WERI-Rb-1 (cell line): ENCODE measurements around the gene HBZ.
"Not testable (repeated sequence)": the region's sequence is repeated elsewhere in the genome, so short reads cannot be mapped to it uniquely, and the experiment has no call there.

Source experiments
- DNase-seq: peaks from one replicate; pipeline ENCODE4 v3.0.0-alpha.2; 2020
- H3K27ac ChIP-seq: fragments of 250-450 bp; sonication (Bioruptor Pico); 2 replicates; pipeline ENCODE4 v1.5.1; 2020; ENCODE audit warnings: mild to moderate bottlenecking, moderate library complexity
- H3K27me3 ChIP-seq: fragments of 250-450 bp; sonication (Bioruptor Pico); 2 replicates; pipeline ENCODE4 v1.5.1; 2021; ENCODE audit warnings: mild to moderate bottlenecking, low read depth, moderate library complexity; ENCODE audit not compliant: insufficient read depth, severe bottlenecking
- H3K36me3 ChIP-seq: fragments of 250-450 bp; sonication (Bioruptor Pico); 2 replicates; pipeline ENCODE4 v1.5.1; 2020; ENCODE audit warnings: mild to moderate bottlenecking, moderate library complexity
- H3K4me3 ChIP-seq: 2 replicates; pipeline ENCODE4 v1.5.1; 2011; ENCODE audit warnings: low read depth, mild to moderate bottlenecking, control low read depth, low read length
- H3K9me3 ChIP-seq: fragments of 250-450 bp; sonication (Bioruptor Pico); 2 replicates; pipeline ENCODE4 v1.5.1; 2021; ENCODE audit warnings: mild to moderate bottlenecking, moderate library complexity; ENCODE audit not compliant: severe bottlenecking
- CTCF ChIP-seq: IDR thresholded peaks from 2 replicates; pipeline ENCODE4 v1.5.1; 2011; ENCODE audit warnings: low read depth, mild to moderate bottlenecking, control low read depth, inconsistent platforms, low read length

The HBZ gene

GRCh38 chr16:119295-119694 lies 33.1 kb upstream of the HBZ start:
- TF ChIP-seq CTCF: no peak
- Histone ChIP-seq H3K27me3 (no peaks in the 10 kb centered on the region), H3K4me3 (no peak overlapping the region), H3K9me3 (no peaks in the 10 kb centered on the region), H3K36me3 (peaks cover 10% of the 10 kb centered on the region), H3K27ac (no peak overlapping the region)
- no peak for DNase-seq

- Histone ChIP-seq H3K27ac (no peak overlapping the region), H3K36me3 (peaks cover 10% of the 10 kb centered on the region), H3K4me3 (no peak overlapping the region), H3K9me3 (no peaks in the 10 kb centered on the region), H3K27me3 (no peaks in the 10 kb centered on the region)
- DNase-seq: no peak
- no peak for TF ChIP-seq CTCF
Measured at GRCh38 chr16:119835-120491, 32.5 kb upstream of the HBZ start.

GRCh38 chr16:120756-121155 lies 31.7 kb upstream of the HBZ start:
- H3K27ac ChIP-seq: no peak overlapping the region
- H3K36me3 ChIP-seq: peaks cover 10% of the 10 kb centered on the region
- H3K27me3 ChIP-seq: no peaks in the 10 kb centered on the region
- no peak for TF ChIP-seq CTCF
- no peak for DNase-seq
- H3K9me3 ChIP-seq: no peaks in the 10 kb centered on the region
- no peak overlapping the region for H3K4me3 ChIP-seq

GRCh38 chr16:122361-122760 lies 30.1 kb upstream of the HBZ start:
- DNase-seq: no peak
- no peak overlapping the region for H3K27ac ChIP-seq
- no peaks in the 10 kb centered on the region for H3K27me3 ChIP-seq
- H3K36me3 ChIP-seq: peaks cover 2% of the 10 kb centered on the region
- TF ChIP-seq CTCF: no peak
- no peak overlapping the region for H3K4me3 ChIP-seq
- no peaks in the 10 kb centered on the region for H3K9me3 ChIP-seq

GRCh38 chr16:123558-124350 lies 28.7 kb upstream of the HBZ start:
- not testable (repeated sequence) for H3K27ac ChIP-seq, H3K9me3 ChIP-seq, H3K36me3 ChIP-seq, H3K27me3 ChIP-seq, H3K4me3 ChIP-seq, DNase-seq

- H3K4me3 ChIP-seq: no peak overlapping the region
- no peaks in the 10 kb centered on the region for H3K9me3 ChIP-seq
- TF ChIP-seq CTCF: no peak
- 0 out of 2 replicates have a peak, but pooled peaks cover 2% of the 10 kb centered on the region for H3K36me3 ChIP-seq
- no peaks in the 10 kb centered on the region for H3K27me3 ChIP-seq
- DNase-seq: no peak
- H3K27ac ChIP-seq: no peak overlapping the region
Measured at GRCh38 chr16:125011-125410, 27.4 kb upstream of the HBZ start.
